H9 (cell line): Measurements from ENCODE around the gene DOCK7. TPM values are rescaled to one million over a fixed set of nuclear protein-coding genes. Genes with fewer than 3 reads are reported as not detected.

Experiments
- DNase-seq: peaks from one replicate; pipeline ENCODE4 v3.0.0-alpha.2; 2017
- H2AFZ ChIP-seq: one replicate; pipeline ENCODE4 v1.6.1; 2013; ENCODE audit warnings: mild to moderate bottlenecking, low read length, control low read depth, moderate library complexity
- H2AK5ac ChIP-seq: 2 replicates; pipeline ENCODE4 v1.6.1; 2013; ENCODE audit warnings: low read length, control low read depth, mixed read lengths; ENCODE audit not compliant: insufficient read length
- H2BK120ac ChIP-seq: one replicate; pipeline ENCODE4 v1.6.1; 2013; ENCODE audit warnings: low read depth, mild to moderate bottlenecking, low read length, control low read depth, inconsistent platforms; ENCODE audit not compliant: poor library complexity, severe bottlenecking
- H2BK12ac ChIP-seq: 2 replicates; pipeline ENCODE4 v1.6.1; 2013; ENCODE audit warnings: low read length, control low read depth, mixed read lengths, low read depth; ENCODE audit not compliant: insufficient read length
- H2BK15ac ChIP-seq: 2 replicates; pipeline ENCODE4 v1.6.1; 2013; ENCODE audit warnings: low read depth, low read length, control low read depth
- H2BK20ac ChIP-seq: one replicate; pipeline ENCODE4 v1.6.1; 2013; ENCODE audit warnings: low read depth, mild to moderate bottlenecking, low read length, control low read depth, inconsistent platforms; ENCODE audit not compliant: poor library complexity, severe bottlenecking
- H2BK5ac ChIP-seq: 2 replicates; pipeline ENCODE4 v1.6.1; 2013; ENCODE audit warnings: low read length, control low read depth, mixed read lengths; ENCODE audit not compliant: insufficient read length
- H3K14ac ChIP-seq: 2 replicates; pipeline ENCODE4 v1.6.1; 2013; ENCODE audit warnings: low read length, control low read depth; ENCODE audit not compliant: insufficient read depth
- H3K18ac ChIP-seq: 2 replicates; pipeline ENCODE4 v1.6.1; 2013; ENCODE audit warnings: low read depth, mild to moderate bottlenecking, mixed read lengths, low read length, control low read depth; ENCODE audit not compliant: insufficient read length
- H3K23ac ChIP-seq: 2 replicates; pipeline ENCODE4 v1.6.1; 2013; ENCODE audit warnings: low read length, control low read depth, mixed read lengths, low read depth; ENCODE audit not compliant: insufficient read length
- H3K23me2 ChIP-seq: 2 replicates; pipeline ENCODE4 v1.6.1; 2013; ENCODE audit warnings: low read depth, mild to moderate bottlenecking, mixed read lengths, low read length, control low read depth; ENCODE audit not compliant: insufficient read length, poor library complexity, severe bottlenecking
- H3K27ac ChIP-seq: 2 replicates; pipeline ENCODE4 v1.5.1; 2013; ENCODE audit warnings: low read length, control low read depth, mixed read lengths, low read depth; ENCODE audit not compliant: insufficient read length
- H3K27me3 ChIP-seq: 2 replicates; pipeline ENCODE4 v1.6.1; 2013; ENCODE audit warnings: low read length, control low read depth, inconsistent platforms; ENCODE audit not compliant: insufficient read depth
- H3K4ac ChIP-seq: 2 replicates; pipeline ENCODE4 v1.6.1; 2013; ENCODE audit warnings: low read depth, mild to moderate bottlenecking, control low read depth, inconsistent platforms, low read length, moderate library complexity
- H3K4me1 ChIP-seq: 2 replicates; pipeline ENCODE4 v1.6.1; 2013; ENCODE audit warnings: low read length, control low read depth, inconsistent platforms; ENCODE audit not compliant: insufficient read depth
- H3K4me2 ChIP-seq: 2 replicates; pipeline ENCODE4 v1.6.1; 2013; ENCODE audit warnings: low read length, control low read depth, mixed read lengths; ENCODE audit not compliant: insufficient read length, insufficient read depth
- H3K56ac ChIP-seq: 2 replicates; pipeline ENCODE4 v1.6.1; 2013; ENCODE audit warnings: low read depth, mild to moderate bottlenecking, mixed read lengths, low read length, control low read depth; ENCODE audit not compliant: insufficient read length
- H3K79me1 ChIP-seq: 2 replicates; pipeline ENCODE4 v1.6.1; 2013; ENCODE audit warnings: low read depth, mild to moderate bottlenecking, moderate library complexity, low read length, control low read depth, inconsistent platforms; ENCODE audit not compliant: insufficient read depth, poor library complexity, severe bottlenecking
- H3K79me2 ChIP-seq: 2 replicates; pipeline ENCODE4 v1.6.1; 2013; ENCODE audit warnings: low read length, control low read depth, inconsistent platforms; ENCODE audit not compliant: insufficient read depth
- H3K9ac ChIP-seq: 2 replicates; pipeline ENCODE4 v1.6.1; 2013; ENCODE audit warnings: low read length, control low read depth, mixed read lengths; ENCODE audit not compliant: insufficient read length; ENCODE audit errors: extremely low read depth
- H3K9me3 ChIP-seq: one replicate; pipeline ENCODE4 v1.6.1; 2013; ENCODE audit warnings: low read depth, low read length, inconsistent platforms; ENCODE audit not compliant: control insufficient read depth
- H3T11ph ChIP-seq: one replicate; pipeline ENCODE4 v1.6.1; 2013; ENCODE audit warnings: mild to moderate bottlenecking, low read length, control low read depth, inconsistent platforms
- H4K20me1 ChIP-seq: one replicate; pipeline ENCODE4 v1.6.1; 2013; ENCODE audit not compliant: control insufficient read depth, insufficient read length, insufficient read depth
- H4K5ac ChIP-seq: 2 replicates; pipeline ENCODE4 v1.6.1; 2013; ENCODE audit warnings: low read depth, mild to moderate bottlenecking, mixed read lengths, low read length, control low read depth; ENCODE audit not compliant: insufficient read length
- H4K8ac ChIP-seq: replicated peaks from 2 replicates; pipeline ENCODE4 v1.6.1; 2013; ENCODE audit warnings: low read length, control low read depth, mixed read lengths, low read depth; ENCODE audit not compliant: insufficient read length
- H4K91ac ChIP-seq: 2 replicates; pipeline ENCODE4 v1.6.1; 2013; ENCODE audit warnings: low read depth, mild to moderate bottlenecking, moderate library complexity, mixed read lengths, low read length, control low read depth; ENCODE audit not compliant: insufficient read length
- H3K27ac Mint-ChIP-seq, 3 experiments: 2 replicates in 2 of 3; 3 replicates in 1 of 3; pipeline ENCODE4 v1.8.0; 2020 to 2021; ENCODE audit warnings: mixed read lengths in 3 of 3, mild to moderate bottlenecking in 1 of 3, moderate library complexity in 1 of 3
- H3K27me3 Mint-ChIP-seq: 2 replicates; pipeline ENCODE4 v1.8.0; 2021; ENCODE audit warnings: low read depth, mild to moderate bottlenecking, moderate library complexity, mixed read lengths
- H3K36me3 Mint-ChIP-seq, 3 experiments: 2 replicates in 2 of 3; 3 replicates in 1 of 3; pipeline ENCODE4 v1.8.0; 2020 to 2021; ENCODE audit warnings: low read depth in 3 of 3, mixed read lengths in 3 of 3; ENCODE audit not compliant: insufficient read depth in 1 of 3
- H3K4me1 Mint-ChIP-seq, 2 experiments: 2 replicates each; pipeline ENCODE4 v1.8.0; 2020; ENCODE audit warnings: mixed read lengths in 2 of 2
- H3K4me3 Mint-ChIP-seq, 2 experiments: 2 replicates in 1 of 2; 3 replicates in 1 of 2; pipeline ENCODE4 v1.8.0; 2020 to 2021; ENCODE audit warnings: mild to moderate bottlenecking in 2 of 2, mixed read lengths in 2 of 2, moderate library complexity in 1 of 2
- H3K9me3 Mint-ChIP-seq, 2 experiments: 2 replicates in 1 of 2; 3 replicates in 1 of 2; pipeline ENCODE4 v1.8.0; 2020; ENCODE audit warnings: mild to moderate bottlenecking in 2 of 2, mixed read lengths in 2 of 2, moderate library complexity in 1 of 2
- CTCF ChIP-seq: fragments of 200-600 bp; sonication (generic); conservative IDR thresholded peaks from 3 replicates; pipeline ENCODE4 v1.8.0; 2021; ENCODE audit warnings: antibody characterized with exemption, mild to moderate bottlenecking
- WGBS: extraction: QIAGEN DNeasy Blood & Tissue Kit; methylation state at CpG from one replicate; pipeline ENCODE4 v1.1.7; 2013; ENCODE audit warnings: missing lambda C conversion rate, low lambda C conversion rate, mixed read lengths; ENCODE audit not compliant: insufficient read length; ENCODE audit errors: extremely low coverage; 5-methylcytosine and 5-hydroxymethylcytosine counted together
- total RNA-seq: library from RNA; stranded (reverse); gene quantifications from 2 replicates; pipeline ENCODE4 v1.2.1, GENCODE V29; 2021

DOCK7 gene
- total RNA-seq, 1 experiment from 2014 or later, result 36.8 TPM

- Histone ChIP-seq H3K14ac (no peak overlapping the region), H2BK5ac (no peak overlapping the region), H3K79me1 (no peaks in the 10 kb centered on the region), H3K4ac (no peak overlapping the region), H3K9me3 (no peaks in the 10 kb centered on the region), H3K4me2 (no peak overlapping the region), H3K79me2 (no peaks in the 10 kb centered on the region), H4K5ac (no peak overlapping the region), H4K91ac (no peak overlapping the region), H3K18ac (no peak overlapping the region), H3K56ac (no peak overlapping the region), H2BK20ac (no peak overlapping the region), H3K27ac (no peak overlapping the region), H3K9ac (no peak overlapping the region), H3K23ac (no peak overlapping the region), H2AK5ac (no peak overlapping the region), H2AFZ (no peak overlapping the region), H3K27me3 (no peaks in the 10 kb centered on the region), H3K23me2 (no peaks in the 10 kb centered on the region), H2BK120ac (no peak overlapping the region), H2BK12ac (no peak overlapping the region), H4K20me1 (no peaks in the 10 kb centered on the region), H2BK15ac (no peak overlapping the region), H3T11ph (no peak overlapping the region), H3K4me1 (no peaks in the 10 kb centered on the region; the same call in 1 of the 2 replicates), H4K8ac (no peak overlapping the region)
- Mint-ChIP-seq H3K4me1 (peaks cover 3% of the 10 kb centered on the region in 2 experiments; a peak in 2 of 4 replicates), H3K4me3 (no peak overlapping the region), H3K27ac (no peak overlapping the region), H3K9me3 (peaks cover 4 to 5% of the 10 kb centered on the region in 2 experiments; a peak in 4 of 5 replicates), H3K36me3 (peaks cover 11 to 23% (median 12%) of the 10 kb centered on the region in 3 experiments), H3K27me3 (no peaks in the 10 kb centered on the region)
- no CpG with 5 or more reads among the region's 2 CpGs for WGBS
- TF ChIP-seq CTCF, result no peak
- DNase-seq, result no peak
Observed at GRCh38 chr1:62573675-62574074, 114.5 kb downstream of the DOCK7 start.
